ENCODE data around the gene E4F1. TPM values are rescaled to one million over a fixed set of nuclear protein-coding genes. Genes with fewer than 3 reads are reported as not detected.

The E4F1 gene
- total and polyA plus RNA-seq, 2 of the 13 experiments (the other 11 are each of a cell fraction or from before 2014, with no cell fraction given), result 13.8 to 19.5 TPM

DNA sequence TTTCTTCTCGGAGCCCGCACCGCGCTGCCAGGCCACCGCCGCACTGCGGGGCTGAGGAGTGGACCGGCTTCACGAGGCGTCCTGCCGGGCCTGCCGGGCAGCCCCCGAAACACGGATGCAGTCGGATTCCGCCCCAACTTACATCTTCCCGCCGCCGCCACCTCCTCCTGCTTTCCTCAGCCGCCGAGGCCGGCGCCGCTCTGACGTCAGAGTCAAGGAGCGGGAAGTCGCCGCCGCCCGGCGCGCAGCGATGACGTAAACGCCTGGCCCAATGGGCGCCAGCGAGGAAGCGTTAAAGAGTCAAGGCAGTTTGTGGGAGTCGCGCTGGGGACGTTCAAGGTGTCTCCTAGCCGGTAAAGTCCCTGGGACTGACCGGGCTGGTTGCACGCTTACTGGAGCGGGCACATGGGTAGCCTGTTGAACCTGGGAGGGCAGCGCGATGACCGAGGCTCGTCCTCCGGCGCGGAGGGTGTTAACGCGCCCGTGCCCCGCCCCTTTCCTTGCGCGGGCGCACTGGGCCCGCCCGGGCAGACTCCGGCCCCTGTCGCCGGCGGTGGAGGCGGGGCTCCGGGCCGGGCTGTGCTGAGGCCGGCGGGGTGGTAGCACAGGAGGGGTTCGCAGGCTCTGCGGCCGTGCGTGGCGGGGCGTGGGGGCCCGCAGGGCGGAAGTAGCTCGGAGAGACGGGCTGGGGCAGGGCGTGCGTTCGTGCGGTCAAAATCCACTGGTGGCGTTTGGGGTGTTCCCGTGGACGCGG, 44.7 kb downstream of the E4F1 start, which contains the start of gene RNPS1 (continued):
- TF ChIP-seq ZNF780A (CRISPR knock-in tag; IDR thresholded peaks at IDR 0.05) (peak; percentile 32; the same call in 1 of the 2 replicates), CC2D1A (CRISPR knock-in tag; IDR thresholded peaks at IDR 0.05) (no peak), CREM (IDR thresholded peaks at IDR 0.05) (peak; percentile 99), CREM (CRISPR knock-in tag; IDR thresholded peaks at IDR 0.05) (peak; percentile 97), HNRNPL (IDR thresholded peaks at IDR 0.05; ENCODE audit: low read depth, low read length) (0 out of 2 replicates have a peak, but pooled peaks have one; percentile 26), XBP1 (CRISPR knock-in tag; IDR thresholded peaks at IDR 0.05) (no peak), ZNF577 (CRISPR knock-in tag; IDR thresholded peaks at IDR 0.05; ENCODE audit: borderline replicate concordance, low read depth) (no peak), ZFP90 (CRISPR knock-in tag; IDR thresholded peaks at IDR 0.05; ENCODE audit: borderline replicate concordance) (peak; percentile 76), ZNF160 (CRISPR knock-in tag; IDR thresholded peaks at IDR 0.05) (0 out of 2 replicates have a peak, but pooled peaks have one; percentile 84), CEBPG (CRISPR knock-in tag; IDR thresholded peaks at IDR 0.05) (peak; percentile 64), PRMT3 (CRISPR knock-in tag; IDR thresholded peaks at IDR 0.05; ENCODE audit: borderline replicate concordance, low read depth) (peak; percentile 93), HNRNPH1 (optimal IDR thresholded peaks at IDR 0.05; ENCODE audit: low read depth, low read length) (no peak), ZNF343 (CRISPR knock-in tag; IDR thresholded peaks at IDR 0.05) (0 out of 2 replicates have a peak, but pooled peaks have one; percentile 59), TAF15 (IDR thresholded peaks at IDR 0.05; ENCODE audit: low read depth, low read length, poor library complexity, severe bottlenecking) (no peak), SNRNP70 (IDR thresholded peaks at IDR 0.05; ENCODE audit: low read depth, low read length) (no peak), SRF (IDR thresholded peaks at IDR 0.05; ENCODE audit: low read depth, low read length) (peak; percentile 76; the same call in 1 of the 2 replicates), TRIM24 (CRISPR knock-in tag; IDR thresholded peaks at IDR 0.05) (no peak), SP5 (CRISPR knock-in tag; IDR thresholded peaks at IDR 0.05; ENCODE audit: borderline replicate concordance, low read depth) (peak; percentile 47; the same call in 1 of the 2 replicates), ZNF484 (CRISPR knock-in tag; IDR thresholded peaks at IDR 0.05; ENCODE audit: borderline replicate concordance, low read depth) (no peak), ARID5B (CRISPR knock-in tag; IDR thresholded peaks at IDR 0.05) (peak; percentile 66; the same call in 1 of the 2 replicates), MZF1 (CRISPR knock-in tag; IDR thresholded peaks at IDR 0.05; ENCODE audit: borderline replicate concordance) (0 out of 2 replicates have a peak, but pooled peaks have one; percentile 28), SUZ12 (IDR thresholded peaks at IDR 0.05; ENCODE audit: low read depth, low read length) (no peak), ZNF547 (CRISPR knock-in tag; IDR thresholded peaks at IDR 0.05) (peak; percentile 89; the same call in 1 of the 2 replicates), MBD4 (IDR thresholded peaks at IDR 0.05; ENCODE audit: borderline replicate concordance, low read length) (no peak)
- TF ChIP-seq, protein P1, sequence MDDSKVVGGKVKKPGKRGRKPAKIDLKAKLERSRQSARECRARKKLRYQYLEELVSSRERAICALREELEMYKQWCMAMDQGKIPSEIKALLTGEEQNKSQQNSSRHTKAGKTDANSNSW (CRISPR knock-in tag; IDR thresholded peaks at IDR 0.05; ENCODE audit: borderline replicate concordance), result 0 out of 2 replicates have a peak, but pooled peaks have one; percentile 70
- TF ChIP-seq, protein P2, sequence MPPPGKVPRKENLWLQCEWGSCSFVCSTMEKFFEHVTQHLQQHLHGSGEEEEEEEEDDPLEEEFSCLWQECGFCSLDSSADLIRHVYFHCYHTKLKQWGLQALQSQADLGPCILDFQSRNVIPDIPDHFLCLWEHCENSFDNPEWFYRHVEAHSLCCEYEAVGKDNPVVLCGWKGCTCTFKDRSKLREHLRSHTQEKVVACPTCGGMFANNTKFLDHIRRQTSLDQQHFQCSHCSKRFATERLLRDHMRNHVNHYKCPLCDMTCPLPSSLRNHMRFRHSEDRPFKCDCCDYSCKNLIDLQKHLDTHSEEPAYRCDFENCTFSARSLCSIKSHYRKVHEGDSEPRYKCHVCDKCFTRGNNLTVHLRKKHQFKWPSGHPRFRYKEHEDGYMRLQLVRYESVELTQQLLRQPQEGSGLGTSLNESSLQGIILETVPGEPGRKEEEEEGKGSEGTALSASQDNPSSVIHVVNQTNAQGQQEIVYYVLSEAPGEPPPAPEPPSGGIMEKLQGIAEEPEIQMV (CRISPR knock-in tag; IDR thresholded peaks at IDR 0.05; ENCODE audit: low read depth), result peak; percentile 82; the same call in 1 of the 2 replicates
